Measurements from ENCODE around the gene KIF3C.
"Not testable (repeated sequence)": the region's sequence is repeated elsewhere in the genome, so short reads cannot be mapped to it uniquely, and the experiment has no call there.

The KIF3C gene

DNA sequence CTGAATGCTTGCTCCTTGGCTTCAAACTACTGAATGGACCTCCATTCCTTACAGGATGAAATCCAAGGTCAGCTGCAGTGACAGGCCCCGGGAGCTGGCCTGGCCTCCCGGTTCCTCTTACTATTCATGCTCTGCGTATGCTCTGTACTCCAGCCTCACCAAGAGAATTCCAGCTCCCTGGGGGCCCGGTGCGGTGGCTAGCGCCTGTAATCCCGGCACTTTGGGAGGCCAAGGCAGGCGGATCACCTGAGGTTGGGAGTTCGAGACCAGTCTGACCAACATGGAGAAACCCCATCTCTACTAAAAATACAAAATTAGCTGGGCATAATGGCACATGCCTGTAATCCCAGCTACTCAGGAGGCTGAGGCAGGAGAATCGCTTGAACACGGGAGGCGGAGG, 23.7 kb downstream of the KIF3C start:
- DNase-seq, result not testable (repeated sequence)

DNA sequence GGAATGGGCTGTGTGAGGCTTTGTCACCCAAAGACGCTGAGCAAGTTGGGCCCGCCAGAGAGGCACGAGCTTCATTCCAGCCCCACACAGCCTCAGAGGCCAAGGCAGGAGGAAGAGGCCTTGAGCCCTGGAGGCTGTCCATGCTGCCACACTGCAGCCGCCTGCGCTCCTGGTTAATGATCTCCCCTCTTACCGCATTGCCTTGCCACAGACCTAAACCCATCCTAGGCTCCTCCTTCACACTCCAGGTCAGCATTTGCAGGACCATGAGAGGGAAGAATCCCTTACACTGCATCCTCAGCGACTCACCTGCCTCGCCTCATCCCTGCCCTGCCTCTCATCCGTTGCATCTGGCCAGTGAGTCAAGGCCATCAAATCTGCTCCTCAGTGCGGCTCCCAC, 24.6 kb downstream of the KIF3C start:
- DNase-seq, result no peak

DNA sequence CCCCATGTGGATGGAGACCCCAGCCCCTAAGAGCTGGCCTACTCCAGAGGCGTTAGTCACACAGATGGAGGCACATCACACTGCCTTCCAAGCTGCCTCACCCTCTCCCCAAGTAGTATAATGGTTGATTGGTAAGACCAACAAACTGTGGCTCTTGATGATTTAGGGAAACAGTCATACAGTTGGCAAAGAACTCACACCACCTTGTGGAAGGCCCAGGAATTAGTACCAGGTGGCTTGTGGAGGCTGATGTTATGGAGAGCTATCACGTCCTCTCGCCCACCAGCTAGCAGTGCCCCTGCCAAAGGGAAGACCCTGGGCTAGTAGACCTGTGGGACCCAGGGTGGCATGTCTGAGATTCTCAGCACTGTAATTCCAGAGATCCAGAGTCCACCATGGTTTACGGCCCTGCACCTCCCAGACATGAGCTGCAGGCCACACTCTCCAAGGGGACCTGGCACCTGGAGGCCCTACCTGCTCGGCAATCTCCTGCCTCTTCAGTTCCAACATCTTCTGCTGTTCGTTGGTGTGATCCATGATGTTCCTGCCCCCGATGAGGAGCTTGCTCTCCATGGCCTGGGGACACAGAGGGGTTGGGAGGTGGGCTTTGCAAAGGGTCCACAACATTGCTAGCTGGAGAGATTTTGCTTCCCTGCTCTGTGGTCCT, 26.3 kb downstream of the KIF3C start:
- peak; percentile 42 for DNase-seq

DNA sequence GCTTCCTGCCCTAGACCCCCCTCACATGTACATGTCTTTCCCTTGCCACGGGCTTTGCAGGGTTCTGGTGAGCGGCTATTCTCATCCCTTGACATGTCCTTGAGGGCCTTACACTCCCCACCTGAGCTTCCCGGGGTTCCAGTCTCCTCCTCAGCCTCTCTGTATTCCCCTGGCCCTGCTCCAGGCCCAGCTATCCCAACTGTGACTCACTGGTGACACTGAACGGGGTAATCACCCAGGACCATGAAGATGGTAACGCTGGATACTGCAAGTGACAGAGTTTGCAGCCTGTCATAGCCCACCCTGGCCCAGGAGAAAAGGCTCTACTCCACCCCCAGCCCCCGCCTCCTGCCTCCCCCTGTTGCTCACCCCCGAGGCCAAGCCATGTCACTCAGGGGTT, 27.3 kb downstream of the KIF3C start:
- no peak for DNase-seq

DNA sequence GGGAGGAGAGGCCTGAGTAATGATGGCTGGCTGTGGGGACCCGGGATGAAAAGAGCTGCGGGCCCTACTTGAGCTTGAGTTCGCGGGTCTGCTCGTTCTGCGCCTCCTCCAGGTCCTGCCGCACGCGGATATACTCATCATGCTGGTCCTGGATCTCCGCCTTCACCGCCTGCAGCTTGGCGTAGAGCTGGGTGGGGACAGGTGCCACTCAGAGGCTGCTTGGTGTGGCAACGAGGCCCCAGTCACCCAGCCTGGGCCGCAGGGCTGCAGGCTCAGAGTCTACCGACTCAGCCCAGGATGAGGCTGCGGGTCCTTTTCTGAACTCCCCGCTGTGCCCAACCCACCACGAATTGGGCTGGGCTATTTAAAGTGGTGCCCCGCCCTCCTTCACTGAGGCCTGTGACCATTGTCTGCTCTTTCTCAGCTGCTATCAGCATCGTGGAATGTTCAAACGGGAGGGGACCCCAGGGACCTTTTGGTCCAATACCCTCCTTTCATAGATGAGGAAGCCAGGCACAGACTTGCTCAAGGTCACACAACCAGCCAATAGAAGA, 28.0 kb downstream of the KIF3C start:
- DNase-seq, result peak; percentile 55

DNA sequence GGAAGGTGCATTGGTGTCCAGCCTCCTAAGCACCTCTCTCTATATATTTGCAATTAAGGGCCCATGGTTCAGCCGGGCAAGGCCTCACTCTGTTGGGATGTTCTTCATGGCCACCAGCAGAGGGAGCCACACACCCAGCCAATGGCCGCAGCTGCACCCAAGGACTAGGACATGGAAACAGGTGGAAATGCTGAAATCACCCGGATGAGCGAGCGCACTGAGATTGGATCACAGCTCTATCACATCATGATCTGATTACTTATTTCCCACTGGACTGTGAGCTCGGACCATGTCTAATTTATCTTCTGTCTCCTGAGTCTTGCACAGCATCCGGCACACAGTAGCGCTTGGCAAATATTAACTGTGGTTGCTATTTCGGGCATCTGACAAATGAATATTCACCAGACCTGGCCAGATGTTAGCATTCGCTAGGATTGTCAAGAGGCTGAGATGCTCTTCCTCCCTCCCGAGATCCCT, 31.2 kb downstream of the KIF3C start:
- peak; percentile 80 for DNase-seq

DNA sequence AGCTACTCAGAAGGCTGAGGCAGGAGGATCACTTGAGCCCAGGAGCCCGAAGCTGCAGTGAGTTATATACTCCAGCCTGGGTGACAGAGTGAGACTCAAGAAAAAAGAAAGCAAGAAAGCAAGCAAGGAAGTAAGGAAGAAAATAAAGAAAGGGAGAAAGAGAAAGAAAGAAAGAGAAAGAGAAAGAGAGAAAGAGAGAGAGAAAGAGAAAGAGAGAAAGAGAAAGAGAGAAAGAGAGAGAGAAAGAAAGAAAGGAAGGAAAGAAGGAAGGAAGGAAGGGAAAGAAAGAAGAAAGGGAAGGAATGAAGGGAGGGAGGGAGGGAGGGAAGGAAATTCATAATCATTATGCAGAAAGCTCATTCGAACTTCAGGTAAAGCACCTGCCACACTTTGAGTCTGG, 33.9 kb downstream of the KIF3C start:
- no peak for DNase-seq

DNA sequence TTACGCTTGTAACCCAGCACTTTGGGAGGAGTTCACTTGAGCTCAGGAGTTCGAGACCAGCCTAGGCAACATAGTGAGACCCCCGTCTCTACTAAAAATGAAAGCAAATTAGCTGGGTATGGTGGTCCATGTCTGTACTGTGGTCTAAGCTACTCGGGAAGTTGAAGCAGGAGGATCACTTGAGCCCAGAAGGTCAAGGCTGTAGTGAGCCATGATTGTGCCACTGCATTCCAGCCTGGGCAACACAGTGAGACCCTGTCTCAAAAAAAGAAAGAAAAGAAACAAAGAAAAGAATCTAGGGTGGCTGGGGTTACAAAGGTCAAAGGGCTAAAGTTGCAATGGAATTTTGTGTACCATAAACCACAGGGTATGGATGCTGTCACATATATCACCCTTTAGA, 41.3 kb downstream of the KIF3C start:
- DNase-seq, result no peak

DNA sequence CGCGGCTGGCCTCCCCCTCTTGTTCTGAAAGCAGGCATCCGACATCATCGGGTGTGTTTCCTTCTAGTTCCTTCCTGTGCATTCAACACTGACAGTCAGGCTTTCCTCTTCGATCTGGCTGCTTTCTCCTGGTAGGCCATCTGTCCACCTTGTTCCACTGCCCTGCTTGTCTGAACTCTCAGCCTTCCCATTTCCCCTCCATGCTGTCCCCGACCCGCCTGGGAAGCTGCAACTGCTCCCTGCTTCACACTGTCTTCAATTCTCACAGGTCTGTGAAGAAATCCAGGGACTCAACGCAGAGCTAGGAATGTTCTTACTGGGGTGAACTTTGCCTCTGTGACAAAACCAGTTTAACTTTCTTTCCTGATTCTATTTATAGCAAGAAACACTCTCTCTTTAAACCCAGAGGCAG, 43.0 kb downstream of the KIF3C start:
- DNase-seq, result no peak

DNA sequence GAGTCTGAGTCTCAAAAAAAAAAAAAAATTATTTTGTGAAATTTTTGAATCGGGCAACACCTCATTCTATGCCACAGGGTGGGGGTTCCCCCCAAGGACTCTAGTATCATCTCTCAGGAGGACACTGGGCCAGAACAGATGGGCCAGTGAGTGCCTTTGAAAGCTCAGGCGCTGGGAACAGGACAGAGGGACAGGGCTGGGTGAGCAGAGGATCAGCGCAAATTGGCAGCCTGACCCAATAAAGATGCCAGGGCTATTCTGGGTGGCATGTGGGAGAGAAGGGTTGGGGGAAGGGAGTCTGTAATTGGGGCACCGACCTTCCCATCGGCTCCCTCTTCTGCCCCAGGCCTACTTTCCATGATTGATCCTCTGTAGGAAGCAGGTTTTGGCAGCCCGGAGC, 44.0 kb downstream of the KIF3C start:
- no peak for DNase-seq

DNA sequence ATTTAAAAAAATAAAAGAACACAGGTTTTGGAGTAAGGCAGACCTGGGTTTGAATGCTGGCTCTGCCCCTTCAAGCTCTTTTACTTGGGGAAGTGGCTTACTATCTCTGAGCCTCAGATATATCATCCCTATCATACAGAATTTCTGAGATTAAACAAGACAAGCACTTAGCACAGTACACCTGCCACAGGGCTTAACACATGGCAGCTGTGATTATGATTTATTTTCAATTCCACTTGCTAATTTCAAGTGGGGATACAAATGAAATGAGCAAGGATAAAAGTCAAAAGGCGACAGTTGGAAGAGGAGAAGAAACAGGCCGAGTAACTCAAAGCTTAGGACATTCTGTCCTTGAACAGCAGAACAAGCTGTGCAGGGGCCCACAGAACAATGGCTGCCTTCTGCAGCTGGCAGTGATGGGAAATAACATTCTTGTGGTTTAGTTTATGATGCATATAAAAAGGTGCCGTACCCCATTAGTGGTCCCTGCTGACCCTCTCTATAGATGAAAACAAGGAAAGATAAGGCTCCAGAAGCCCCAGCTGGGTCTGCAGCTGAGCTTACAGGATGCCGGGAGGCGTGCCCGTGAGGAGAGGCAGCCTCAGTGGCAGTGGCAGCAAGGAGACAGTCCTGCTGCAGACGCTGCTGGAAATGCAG, 45.3 kb downstream of the KIF3C start:
- DNase-seq, result no peak

DNA sequence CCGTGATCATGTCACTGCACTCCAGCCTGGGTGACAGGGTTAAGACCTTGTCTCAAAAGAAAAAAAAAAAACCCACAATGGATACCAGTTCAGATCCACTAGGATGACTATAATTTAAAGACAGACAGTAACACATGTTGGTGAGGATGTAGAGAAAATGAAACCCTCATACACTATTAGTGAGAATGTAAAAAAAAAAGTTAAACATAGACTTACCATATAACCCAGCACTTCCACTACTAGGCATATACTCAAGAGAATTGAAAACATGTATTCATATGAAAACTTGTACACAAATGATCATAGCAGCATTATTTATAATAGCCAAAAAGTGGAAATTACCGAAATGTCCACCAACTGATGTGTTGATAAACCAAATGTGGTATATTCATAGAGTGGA, 48.7 kb downstream of the KIF3C start:
- DNase-seq, result no peak

DNA sequence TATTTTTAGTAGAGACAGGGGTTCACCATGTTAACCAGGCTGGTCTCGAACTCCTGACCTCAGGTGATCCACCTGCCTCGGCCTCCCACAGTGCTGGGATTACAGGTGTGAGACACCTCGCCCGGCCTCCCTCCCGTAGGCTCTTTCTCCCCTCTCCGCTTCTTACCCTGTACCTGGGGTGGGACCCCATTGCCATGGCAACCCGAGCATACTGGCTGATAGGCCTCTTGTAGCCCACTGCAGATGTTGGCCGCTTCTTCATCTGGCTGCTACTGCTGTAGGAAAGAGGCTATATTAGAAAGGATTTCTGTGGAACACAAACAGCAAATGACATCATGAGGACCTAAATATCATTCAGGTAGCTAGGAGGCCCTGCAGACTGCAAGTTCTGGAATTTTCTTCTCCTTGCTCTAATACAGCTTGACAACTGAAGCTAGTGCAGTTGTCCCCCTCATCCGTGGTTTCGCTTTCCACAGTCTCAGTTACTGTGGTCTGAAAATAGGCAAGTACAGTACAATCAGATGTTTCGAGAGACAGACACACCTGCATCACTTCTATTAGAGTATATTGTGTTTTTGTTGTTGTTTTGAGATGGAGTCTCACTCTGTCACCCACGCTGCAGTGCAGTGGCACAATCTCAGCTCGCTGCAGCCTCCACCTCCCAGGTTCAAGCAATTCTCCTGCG, 52.4 kb downstream of the KIF3C start:
- DNase-seq, result no peak

DNA sequence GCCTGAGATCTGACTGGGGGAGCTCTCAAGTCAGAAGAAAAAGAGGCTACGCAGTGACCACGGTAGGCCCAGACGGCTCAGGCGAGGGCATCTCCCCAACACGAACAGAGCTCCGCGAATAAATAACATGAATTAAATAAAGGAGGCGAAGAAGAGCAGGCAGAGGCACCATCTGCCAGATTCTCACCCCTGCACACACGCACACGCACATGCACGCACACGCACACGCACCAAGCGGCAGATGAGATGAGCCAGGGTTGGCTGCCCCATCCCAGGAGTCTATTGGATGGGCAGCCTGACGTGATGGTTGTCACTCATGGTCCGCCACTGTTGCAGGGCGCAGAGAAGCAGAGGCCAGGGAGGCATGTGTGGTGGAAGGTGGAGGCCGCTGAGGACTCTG, 53.6 kb downstream of the KIF3C start:
- no peak for DNase-seq

DNA sequence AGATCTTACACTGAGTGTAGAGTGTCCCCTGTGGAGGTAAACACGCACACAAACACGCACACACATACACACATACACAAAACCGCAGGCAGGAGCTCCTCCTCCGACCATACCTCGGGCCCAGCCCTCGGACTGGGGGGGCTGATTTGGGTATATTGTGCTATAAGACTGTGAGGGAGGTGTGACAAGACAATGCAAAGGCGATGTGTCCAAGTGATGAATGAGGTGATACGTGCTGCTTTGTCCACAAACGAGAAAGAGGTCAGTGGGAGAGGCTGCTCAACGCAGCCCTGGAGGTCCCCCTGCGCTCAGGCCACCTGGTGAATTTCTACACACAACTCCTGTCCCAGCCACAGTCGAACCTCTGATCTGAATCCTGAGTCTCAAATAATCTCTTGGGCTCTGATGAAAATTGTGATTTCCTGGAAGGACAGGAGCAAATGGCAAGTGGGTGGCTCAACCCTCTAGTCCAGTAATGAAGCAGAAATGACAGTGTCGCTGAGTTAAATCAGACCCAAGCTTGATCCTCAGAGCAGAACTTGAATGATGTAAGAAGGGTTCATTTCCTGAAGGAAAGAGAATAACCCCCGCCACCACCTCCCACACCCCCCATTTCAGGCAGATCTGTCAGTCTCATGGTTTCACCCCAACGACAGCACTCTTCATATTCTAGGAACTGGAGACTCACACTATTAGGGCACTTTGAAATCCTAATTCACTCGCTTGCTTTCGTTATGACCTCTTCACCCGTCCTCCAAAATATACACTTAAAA, 55.1 kb downstream of the KIF3C start:
- no peak for DNase-seq

DNA sequence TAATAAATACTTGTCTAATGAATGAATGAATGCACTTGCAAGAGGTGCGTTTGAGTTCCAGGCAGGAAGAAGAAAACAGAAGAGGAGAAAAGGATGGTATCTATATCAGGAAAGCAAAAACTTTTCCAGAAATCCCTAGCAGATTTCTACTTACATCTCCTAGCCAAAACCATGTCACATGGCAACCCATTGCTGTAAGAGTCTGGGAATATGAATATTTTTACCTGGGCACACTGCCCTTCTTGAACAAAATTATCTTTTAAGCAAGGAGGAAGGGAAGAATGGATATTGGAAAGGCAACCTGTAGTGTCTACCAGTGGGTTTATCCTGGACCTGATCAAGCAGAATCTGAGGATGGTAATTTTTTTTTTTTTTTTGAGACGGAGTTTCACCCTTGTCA, 59.8 kb downstream of the KIF3C start:
- DNase-seq, result no peak

DNA sequence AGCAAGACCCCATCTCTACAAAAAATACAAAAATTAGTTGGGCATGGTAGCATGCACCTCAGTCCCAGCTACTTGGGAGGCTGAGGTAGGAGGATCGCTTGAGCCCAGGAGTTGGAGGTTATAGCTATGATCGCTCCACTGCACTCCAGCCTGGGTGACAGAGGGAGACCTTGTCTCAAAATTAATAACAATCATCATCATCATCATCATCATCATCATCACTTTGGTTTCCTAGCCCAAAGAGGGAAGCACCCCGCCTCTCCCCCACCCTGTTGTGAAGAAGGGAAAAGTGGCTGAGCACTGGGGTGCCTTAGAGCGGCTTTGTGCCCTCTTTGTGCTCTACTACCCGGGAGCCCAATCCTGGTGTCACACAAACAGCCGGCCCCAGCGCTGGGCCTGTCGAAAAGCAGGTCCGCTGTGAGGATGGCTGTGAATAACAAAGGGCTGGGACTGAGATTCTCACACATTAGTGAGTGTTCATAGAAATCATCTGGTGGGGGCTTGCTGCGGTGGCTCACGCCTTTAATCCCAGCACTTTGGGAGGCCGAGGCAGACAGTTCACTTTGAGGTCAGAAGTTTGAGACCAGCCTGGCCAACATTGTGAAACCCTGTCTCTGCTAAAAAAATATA, 61.4 kb downstream of the KIF3C start:
- no peak for DNase-seq

DNA sequence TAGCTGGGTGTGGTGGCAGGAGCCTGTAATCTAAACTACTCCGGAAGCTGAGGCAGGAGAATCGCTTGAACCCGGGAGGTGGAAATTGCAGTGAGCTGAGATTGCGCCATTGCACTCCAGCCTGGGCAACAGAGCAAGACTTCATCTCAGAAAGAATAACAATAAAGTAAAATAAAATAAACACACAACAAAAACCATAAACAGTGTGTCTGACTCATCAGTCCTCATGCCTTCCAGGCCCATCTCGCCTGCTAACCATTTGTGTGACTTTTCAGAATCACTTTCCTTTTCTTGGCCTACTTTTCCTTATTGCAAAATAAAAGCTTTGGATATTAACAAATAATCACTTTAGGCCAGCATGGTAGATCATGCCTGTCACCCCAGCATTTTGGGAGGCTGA, 62.0 kb downstream of the KIF3C start:
- no peak for DNase-seq

DNA sequence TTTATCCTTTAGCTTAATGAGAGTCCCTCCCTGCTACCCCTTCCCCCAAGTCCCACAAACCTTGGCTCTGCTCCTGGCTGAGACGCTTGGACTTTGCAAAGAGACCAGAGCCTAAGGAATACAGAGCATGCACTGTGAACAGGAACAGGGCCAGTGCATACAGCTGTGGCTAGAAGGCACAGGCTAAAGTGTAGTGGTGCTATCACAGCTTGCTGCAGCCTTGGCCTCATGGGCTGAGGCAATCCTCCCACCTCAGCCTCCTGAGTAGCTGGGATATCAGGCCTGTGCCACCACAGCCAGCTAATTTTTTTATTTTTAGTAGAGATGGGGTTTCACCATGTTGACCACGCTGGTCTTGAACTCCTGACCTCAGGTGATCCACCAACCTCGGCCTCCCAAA, 64.5 kb downstream of the KIF3C start:
- DNase-seq, result no peak

DNA sequence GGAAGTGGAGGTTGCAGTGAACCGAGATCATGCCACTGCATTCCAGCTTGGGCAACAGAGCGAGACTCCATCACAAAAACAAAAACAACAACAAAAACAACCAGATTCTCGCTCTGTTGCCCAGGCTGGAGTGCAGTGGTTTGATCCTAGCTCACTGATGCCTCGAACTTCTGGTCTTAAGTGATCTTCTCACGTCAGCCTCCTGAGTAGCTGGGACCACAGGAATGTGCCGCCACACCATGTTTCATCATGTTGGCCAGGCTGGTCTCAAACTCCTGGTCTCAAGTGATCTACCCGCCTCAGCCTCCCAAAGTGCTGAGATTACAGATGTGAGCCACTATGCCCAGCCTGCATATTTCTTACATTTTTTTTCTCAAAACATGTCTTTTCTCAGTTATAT, 64.9 kb downstream of the KIF3C start:
- DNase-seq, result not testable (repeated sequence)

DNA sequence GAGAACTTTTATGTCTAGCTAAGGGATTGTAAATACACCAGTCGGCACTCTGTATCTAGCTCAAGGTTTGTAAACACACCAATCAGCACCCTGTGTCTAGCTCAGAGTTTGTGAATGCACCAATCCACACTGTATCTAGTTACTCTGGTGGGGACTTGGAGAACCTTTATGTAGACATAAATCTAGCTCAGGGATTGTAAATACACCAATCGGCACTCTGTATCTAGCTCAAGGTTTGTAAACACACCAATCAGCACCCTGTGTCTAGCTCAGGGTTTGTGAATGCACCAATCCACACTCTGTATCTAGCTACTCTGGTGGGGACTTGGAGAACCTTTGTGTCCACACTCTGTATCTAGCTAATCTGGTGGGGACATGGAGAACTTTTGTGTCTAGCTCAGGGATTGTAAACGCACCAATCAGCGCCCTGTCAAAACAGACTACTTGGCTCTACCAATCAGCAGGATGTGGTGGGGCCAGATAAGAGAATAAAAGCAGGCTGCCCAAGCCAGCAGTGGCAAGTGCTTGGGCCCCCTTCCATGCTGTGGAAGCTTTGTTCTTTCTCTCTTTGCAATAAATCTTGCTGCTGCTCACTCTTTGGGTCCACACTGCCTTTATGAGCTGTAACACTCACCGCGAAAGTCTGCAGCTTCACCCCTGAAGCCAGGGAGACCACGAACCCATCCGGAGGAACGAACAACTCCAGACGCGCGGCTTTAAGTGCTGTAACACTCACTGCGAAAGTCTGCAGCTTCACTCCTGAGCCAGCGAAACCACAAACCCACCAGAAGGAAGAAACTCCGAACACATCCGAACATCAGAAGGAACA, 66.1 kb downstream of the KIF3C start:
- DNase-seq, result peak; percentile 51

DNA sequence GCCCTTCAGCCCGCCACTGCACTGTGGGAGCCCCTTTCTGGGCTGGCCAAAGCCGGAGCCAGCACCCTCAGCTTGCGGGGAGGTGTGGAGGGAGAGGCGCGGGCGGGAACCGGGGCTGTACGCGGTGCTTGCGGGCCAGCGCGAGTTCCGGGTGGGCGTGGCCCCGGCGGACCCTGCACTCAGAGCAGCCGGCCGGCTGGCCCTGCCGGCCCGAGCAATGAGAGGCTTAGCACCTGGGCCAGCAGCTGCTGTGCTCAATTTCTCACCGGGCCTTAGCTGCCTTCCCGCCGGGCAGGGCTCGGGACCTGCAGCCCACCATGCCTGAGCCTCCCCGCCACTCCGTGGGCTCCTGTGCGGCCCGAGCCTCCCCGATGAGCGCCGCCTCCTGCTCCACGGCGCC, 66.9 kb downstream of the KIF3C start:
- DNase-seq, result not testable (repeated sequence)
